UCSD-AML1 (cell line): ENCODE measurements around the gene CLCF1.

Experiments used
- DNase-seq: peaks from one replicate; lab custom pipeline; 2025; ENCODE audit not compliant: unreplicated experiment; lab: John Stamatoyannopoulos, UW

Gene CLCF1

DNA sequence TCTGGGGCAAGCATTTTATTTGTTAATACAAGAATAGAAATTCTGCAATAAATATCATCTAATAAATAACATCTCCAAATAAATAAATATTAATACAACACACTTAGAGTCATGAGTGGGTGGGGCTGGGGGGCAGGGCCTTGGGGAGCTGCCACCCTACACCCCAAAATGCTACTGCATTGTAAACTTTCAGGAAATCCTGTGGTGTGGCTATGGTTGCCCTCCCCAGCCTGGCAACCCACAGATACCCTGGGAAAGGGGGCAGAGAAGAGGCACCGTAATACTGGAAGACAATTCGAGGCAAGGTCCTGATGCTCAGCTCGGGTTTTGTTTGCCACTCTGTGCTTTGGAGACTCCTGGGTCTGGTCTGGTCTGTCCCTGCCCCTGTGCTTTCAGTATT is 9.2 kb downstream of the CLCF1 start:
- no peak for DNase-seq

GRCh38 chr11:67357831-67358670 is 15.3 kb downstream of the CLCF1 start:
- no peak for DNase-seq

- DNase-seq = peak; percentile 69
Observed at GRCh38 chr11:67356864-67357561, 16.4 kb downstream of the CLCF1 start.

DNA sequence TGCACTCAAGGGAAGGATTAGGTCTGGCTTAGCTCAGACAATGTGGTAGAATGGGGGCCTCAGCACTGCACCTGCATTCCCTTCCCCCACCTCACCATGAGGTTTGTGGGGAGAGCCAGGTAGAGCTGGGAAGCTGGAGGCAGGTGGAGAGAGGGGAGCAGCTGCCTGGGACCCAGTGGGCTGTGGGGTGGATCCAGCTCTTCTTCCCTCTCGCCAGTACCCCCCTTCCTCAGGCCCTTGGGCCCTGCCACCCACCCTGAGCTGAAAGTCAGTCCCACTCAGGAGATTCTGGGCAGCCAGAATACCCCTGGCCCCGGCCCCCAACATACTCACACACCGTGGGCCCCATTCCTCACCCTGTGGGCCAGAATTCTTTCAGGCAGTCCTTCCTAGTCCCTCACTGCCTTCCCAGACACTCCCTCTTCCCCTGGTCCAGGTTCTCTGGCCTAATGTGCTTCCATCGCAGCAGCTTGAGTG is 17.0 kb downstream of the CLCF1 start:
- DNase-seq = no peak

DNA sequence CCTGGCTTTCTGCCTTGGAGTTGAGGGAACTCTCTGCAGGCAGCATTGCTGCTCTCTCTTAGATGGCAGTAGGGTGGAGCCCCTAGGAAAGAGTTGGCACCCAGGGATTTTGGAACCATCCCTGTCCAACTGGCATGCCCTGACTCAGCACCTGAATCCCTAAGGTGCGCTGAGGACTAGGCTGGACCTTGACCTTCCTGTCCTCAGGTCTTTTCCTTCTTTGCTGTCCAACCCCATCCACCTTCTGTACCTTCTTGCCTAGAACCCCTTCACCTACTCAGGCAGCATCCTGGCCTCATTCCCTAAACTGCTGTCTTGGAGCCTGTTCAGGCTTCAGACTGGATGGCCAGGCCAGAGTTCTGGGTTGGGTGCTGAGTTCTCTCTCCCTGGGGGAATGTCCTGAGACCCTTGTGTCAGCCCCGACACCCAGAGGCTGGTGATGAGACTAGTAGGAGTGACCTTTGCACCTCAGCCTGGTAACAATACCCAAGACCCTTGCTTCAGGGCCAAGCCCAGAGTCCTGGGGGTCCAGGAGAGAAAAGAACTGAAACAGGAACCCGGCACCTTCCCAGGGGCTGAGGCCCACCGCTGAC is 17.5 kb downstream of the CLCF1 start:
- DNase-seq = no peak

- DNase-seq = no peak
Observed at GRCh38 chr11:67355023-67355793, 18.2 kb downstream of the CLCF1 start.

DNA sequence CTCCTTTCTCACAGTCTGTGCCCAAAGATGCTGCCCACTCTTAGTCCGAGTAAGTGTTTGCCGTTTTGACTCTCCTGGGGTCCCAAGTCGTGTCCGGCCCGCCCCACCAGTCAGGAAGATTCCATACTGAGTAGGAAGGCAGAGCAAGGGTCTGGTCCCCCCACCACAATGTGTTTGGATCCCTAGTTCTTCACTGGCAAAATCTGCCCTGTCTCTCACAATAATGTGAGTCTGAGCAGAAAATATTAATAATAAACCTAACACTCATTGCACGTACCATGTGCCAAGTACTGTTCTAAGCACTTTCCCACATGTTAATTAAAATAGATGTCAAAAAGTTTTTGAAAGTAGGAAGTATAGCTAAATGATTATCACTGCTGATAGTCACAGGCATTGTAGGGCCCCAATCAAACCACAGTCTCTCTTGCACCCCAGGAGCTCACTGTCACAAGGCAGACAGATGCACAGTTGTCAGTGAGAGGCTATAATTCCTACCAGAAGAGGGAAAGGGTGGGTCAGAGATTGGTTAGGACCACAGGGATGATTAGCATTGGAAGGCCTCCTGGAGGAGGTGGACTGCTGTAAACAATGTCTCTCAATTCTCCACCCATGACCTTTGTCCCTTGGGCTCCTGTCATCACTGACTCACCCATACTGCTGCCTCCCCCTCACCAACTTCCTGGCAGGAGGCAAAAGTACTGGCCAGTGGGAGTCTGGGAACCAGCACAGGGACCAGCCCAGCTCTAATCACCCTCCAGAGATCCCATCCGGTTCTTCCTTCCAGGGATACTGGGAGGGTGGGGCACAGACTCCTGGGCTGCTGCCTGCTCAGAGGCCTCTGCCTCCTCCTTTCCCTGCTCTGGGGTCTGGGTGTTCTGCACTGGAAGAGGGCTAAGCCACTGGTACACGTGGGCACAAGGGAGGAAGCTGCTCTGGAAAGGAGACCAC is 19.0 kb downstream of the CLCF1 start:
- peak; percentile 51 for DNase-seq

DNA sequence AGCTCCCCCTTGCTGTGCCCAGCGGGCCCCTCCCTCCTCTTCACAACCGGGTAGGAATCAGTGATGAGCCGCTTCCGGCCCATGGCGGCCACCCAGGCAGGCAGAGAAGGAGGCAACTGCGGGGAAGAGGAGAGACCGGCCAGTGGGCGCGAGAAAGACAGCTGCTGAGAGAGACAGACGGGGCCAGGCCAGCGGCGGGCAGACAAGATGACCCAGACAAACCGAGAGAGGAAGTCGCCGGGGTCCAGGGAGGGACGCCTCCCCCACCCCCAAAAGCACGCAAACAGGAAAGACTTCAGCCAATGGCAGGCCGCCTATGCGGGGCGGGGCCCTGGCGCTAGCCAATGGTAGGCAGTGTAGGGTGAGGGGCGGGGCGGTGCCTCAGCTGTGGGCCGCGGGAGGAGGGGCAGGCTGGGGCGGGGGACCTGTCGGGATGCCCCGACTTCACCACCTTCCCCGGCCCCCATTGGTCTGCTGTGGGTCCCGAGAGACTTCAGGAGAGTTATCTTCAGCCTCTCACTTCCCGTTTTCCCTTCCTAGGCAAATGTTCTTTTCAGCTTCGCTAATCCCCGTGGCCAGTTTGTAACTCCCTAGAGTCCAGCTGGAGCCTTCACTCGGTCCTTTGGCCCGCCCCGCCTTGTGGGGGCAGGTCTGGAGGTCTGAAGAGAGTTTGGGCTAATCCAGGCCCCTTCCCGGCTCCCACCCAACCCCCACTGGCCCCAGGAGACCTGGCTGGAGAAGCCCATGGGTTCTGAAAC is 19.9 kb downstream of the CLCF1 start, which contains the start of gene POLD4:
Gene POLD4, minus strand, starts transcription at position 230 of the 758 bp plus-strand sequence. Its CDS starts 147 bp downstream, at position 83.
- DNase-seq = peak; percentile 98

GRCh38 chr11:67352546-67353316 is 20.7 kb downstream of the CLCF1 start:
- DNase-seq = peak; percentile 73

- peak; percentile 68 for DNase-seq
Observed at GRCh38 chr11:67351275-67352005, 22.0 kb downstream of the CLCF1 start.

DNA sequence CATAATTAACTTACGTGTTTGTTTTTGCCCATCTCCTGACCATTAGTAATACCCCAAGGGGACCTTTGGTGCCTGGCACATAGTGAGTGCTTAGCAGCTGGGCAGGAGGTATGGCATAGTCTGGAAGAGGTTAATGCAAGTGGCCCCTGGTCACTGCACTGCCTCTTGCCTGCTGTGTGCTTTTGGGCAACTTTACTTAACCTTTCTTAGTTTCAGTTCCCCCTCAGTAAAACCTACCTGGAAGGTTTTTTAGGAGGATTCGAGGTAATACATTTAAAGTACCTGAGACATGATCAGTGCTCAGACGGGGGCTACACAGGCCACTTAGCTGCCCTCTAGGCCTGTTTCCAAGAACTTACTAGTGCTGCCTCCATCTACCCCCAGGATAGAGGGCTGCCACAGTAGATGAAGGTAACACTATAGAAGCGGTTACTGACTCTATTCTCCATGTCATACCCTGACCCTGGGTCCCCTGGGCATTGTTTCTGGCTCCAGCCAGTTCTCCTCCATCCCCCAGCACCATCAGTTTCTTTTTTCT is 23.4 kb downstream of the CLCF1 start:
- DNase-seq = no peak

GRCh38 chr11:67349457-67349856 is 23.9 kb downstream of the CLCF1 start:
- no peak for DNase-seq

GRCh38 chr11:67349036-67349435 is 24.4 kb downstream of the CLCF1 start:
- DNase-seq = no peak

GRCh38 chr11:67347964-67348749 is 25.2 kb downstream of the CLCF1 start:
- no peak for DNase-seq

DNA sequence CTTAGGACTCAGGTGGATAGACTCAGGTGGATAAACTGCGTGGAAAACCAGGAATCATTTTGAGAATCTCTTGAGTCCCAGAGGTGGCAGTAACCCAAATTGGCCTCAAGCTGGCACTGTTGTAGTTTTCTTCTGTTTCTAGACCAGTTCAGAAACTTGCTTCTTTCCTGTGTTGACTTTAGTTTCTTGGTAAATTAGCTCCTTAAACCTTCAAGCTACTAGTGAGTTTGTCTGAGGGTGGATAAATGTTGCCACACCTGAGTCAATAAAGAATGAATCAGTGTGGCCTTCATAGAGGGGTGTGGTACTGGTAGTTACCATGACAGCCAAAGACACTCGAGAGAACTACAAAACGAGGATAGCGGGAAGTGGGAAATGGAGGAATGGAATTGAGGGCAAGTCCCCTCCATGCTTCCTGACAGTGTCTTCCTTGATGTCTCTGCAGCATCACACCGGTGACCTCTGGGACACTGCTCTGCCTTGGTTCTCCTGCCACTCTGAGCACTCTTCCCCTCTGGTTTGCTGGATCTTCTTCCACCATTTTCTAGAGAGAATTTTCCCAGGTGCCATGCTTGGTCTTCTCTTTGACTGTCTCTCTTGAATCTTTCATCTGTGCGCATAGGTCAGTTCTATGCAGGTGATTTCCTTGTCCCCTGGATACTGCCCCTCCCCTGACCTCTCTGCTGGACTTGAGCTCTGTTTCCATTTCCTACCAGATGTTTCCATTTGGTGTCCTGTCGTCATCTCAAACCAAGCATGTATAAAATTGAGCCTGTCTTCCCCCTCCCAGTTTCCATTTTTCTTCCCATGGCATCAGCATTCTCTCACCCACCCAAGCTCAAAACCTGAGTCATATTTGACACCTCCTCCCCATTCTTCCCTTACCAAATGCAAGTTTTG is 27.2 kb downstream of the CLCF1 start:
- DNase-seq = no peak
